PC-9 (cell line): ENCODE results near the gene MRPL45.

ENCODE experiments used
- EZH2 ChIP-seq: fragments of 200-600 bp; sonication (generic); IDR thresholded peaks from 2 replicates; pipeline ENCODE4 v1.8.0; 2017; ENCODE audit warnings: antibody characterized with exemption, low read depth
- TF ChIP-seq, protein P1 (sequence below): fragments of 200-600 bp; sonication (generic); conservative IDR thresholded peaks from 2 replicates; pipeline ENCODE4 v1.6.1; 2017; ENCODE audit warnings: mixed run types, antibody characterized with exemption, mild to moderate bottlenecking, moderate library complexity

GRCh38 chr17:38338053-38338452 is 41.1 kb downstream of the MRPL45 start:
- TF ChIP-seq, protein P1, sequence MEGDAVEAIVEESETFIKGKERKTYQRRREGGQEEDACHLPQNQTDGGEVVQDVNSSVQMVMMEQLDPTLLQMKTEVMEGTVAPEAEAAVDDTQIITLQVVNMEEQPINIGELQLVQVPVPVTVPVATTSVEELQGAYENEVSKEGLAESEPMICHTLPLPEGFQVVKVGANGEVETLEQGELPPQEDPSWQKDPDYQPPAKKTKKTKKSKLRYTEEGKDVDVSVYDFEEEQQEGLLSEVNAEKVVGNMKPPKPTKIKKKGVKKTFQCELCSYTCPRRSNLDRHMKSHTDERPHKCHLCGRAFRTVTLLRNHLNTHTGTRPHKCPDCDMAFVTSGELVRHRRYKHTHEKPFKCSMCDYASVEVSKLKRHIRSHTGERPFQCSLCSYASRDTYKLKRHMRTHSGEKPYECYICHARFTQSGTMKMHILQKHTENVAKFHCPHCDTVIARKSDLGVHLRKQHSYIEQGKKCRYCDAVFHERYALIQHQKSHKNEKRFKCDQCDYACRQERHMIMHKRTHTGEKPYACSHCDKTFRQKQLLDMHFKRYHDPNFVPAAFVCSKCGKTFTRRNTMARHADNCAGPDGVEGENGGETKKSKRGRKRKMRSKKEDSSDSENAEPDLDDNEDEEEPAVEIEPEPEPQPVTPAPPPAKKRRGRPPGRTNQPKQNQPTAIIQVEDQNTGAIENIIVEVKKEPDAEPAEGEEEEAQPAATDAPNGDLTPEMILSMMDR: no peak
- no peak for TF ChIP-seq EZH2
